GM12864 (cell line): ENCODE results near the gene MEOX2.

ENCODE experiments used
- DNase-seq: peaks from one replicate; pipeline ENCODE4 v3.0.0-alpha.2; 2011; ENCODE audit warnings: low read depth
- H3K4me3 ChIP-seq: 2 replicates; pipeline ENCODE4 v1.5.1; 2011; ENCODE audit warnings: mild to moderate bottlenecking, low read depth, low read length, control low read depth
- CTCF ChIP-seq: IDR thresholded peaks from 2 replicates; pipeline ENCODE4 v1.5.1; 2011; ENCODE audit warnings: low read depth, mild to moderate bottlenecking, moderate library complexity, low read length, control low read depth, inconsistent platforms; ENCODE audit errors: missing control alignments

The MEOX2 gene

GRCh38 chr7:15669443-15670090 is 16.9 kb downstream of the MEOX2 start:
- TF ChIP-seq CTCF, result no peak
- no peak for DNase-seq
- no peak overlapping the region for H3K4me3 ChIP-seq

GRCh38 chr7:15667991-15668390 is 18.5 kb downstream of the MEOX2 start:
- no peak overlapping the region for H3K4me3 ChIP-seq
- no peak for DNase-seq
- TF ChIP-seq CTCF, result no peak

GRCh38 chr7:15662451-15662850 is 24.0 kb downstream of the MEOX2 start:
- DNase-seq, result no peak
- no peak overlapping the region for H3K4me3 ChIP-seq
- TF ChIP-seq CTCF, result no peak

- H3K4me3 ChIP-seq, result no peak overlapping the region
- TF ChIP-seq CTCF, result no peak
These were observed 28.2 kb downstream of the MEOX2 start for GRCh38 chr7:15658247-15658646.

GRCh38 chr7:15652776-15653290 is 33.6 kb downstream of the MEOX2 start:
- DNase-seq, result no peak
- TF ChIP-seq CTCF, result no peak
- no peak overlapping the region for H3K4me3 ChIP-seq

More at GRCh38 chr7:15658247-15658646, 28.2 kb downstream of the MEOX2 start:
- DNase-seq, result no peak

GRCh38 chr7:15651693-15652092 is 34.8 kb downstream of the MEOX2 start:
- no peak overlapping the region for H3K4me3 ChIP-seq
- no peak for TF ChIP-seq CTCF
- no peak for DNase-seq

- DNase-seq, result no peak
- H3K4me3 ChIP-seq, result no peak overlapping the region
- no peak for TF ChIP-seq CTCF
These were observed 35.7 kb downstream of the MEOX2 start for GRCh38 chr7:15650787-15651186.
